Spleen (tissue), 11 donors: ENCODE measurements around the gene PHOX2B. TPM values are rescaled to one million over a fixed set of nuclear protein-coding genes. Genes with fewer than 3 reads are reported as not detected.
A peak's percentile ranks its signal among the peaks of the same experiment; 100 is the strongest.

Experiments
- DNase-seq: peaks from one replicate; pipeline ENCODE4 v3.0.0-alpha.2; 2020
- H3K27ac ChIP-seq, 8 donors: fragments of 200-600 bp; sonication (generic) in 7 of 8; 1 replicate in 4 of 8; 2 replicates in 4 of 8; pipeline versions ENCODE4 v1.5.0 to v1.8.0; 2016 to 2021; ENCODE audit warnings: inconsistent platforms in 4 of 8, mild to moderate bottlenecking in 4 of 8, moderate library complexity in 1 of 8
- H3K27me3 ChIP-seq, 7 donors: fragments of 200-600 bp; sonication (generic) in 6 of 7; replicated peaks in 1 of 7; 1 replicate in 4 of 7; 2 replicates in 3 of 7; pipeline versions ENCODE4 v1.5.0 to v1.8.0; 2016 to 2021; ENCODE audit warnings: inconsistent platforms in 3 of 7, mild to moderate bottlenecking in 1 of 7
- H3K36me3 ChIP-seq, 6 donors: fragments of 200-600 bp; sonication (generic) in 5 of 6; 1 replicate in 4 of 6; 2 replicates in 2 of 6; pipeline versions ENCODE4 v1.5.0 to v1.8.0; 2016 to 2021; ENCODE audit warnings: inconsistent platforms in 2 of 6
- H3K4me1 ChIP-seq, 6 donors: fragments of 200-600 bp; sonication (generic) in 5 of 6; 1 replicate in 3 of 6; 2 replicates in 3 of 6; pipeline versions ENCODE4 v1.5.0 to v1.8.0; 2016 to 2021; ENCODE audit warnings: inconsistent platforms in 3 of 6
- H3K4me3 ChIP-seq, 8 donors: fragments of 200-600 bp; sonication (generic) in 7 of 8; 1 replicate in 4 of 8; 2 replicates in 4 of 8; pipeline versions ENCODE4 v1.5.0 to v1.8.0; 2016 to 2021; ENCODE audit warnings: inconsistent platforms in 4 of 8, mild to moderate bottlenecking in 4 of 8, moderate library complexity in 2 of 8
- H3K9me3 ChIP-seq, 8 donors: fragments of 200-600 bp; sonication (generic) in 7 of 8; 1 replicate in 4 of 8; 2 replicates in 4 of 8; pipeline versions ENCODE4 v1.5.0 to v1.8.0; 2016 to 2021; ENCODE audit warnings: inconsistent platforms in 4 of 8
- POLR2A ChIP-seq, 3 donors: fragments of 450-650 bp; IDR thresholded peaks; one replicate each; pipeline ENCODE4 v1.5.1; 2017; ENCODE audit warnings: antibody characterized with exemption in 3 of 3, mild to moderate bottlenecking in 1 of 3
- POLR2AphosphoS5 ChIP-seq, 3 donors: sonication (generic); formaldehyde crosslinking; IDR thresholded peaks; one replicate each; pipeline ENCODE4 v1.5.1; 2017; ENCODE audit warnings: antibody characterized with exemption in 3 of 3
- WGBS, 5 donors: extraction: QIAGEN DNeasy Blood & Tissue Kit in 3 of 5; methylation state at CpG; one replicate each; pipeline versions ENCODE4 v1.1.5 to v1.1.7; 2013 to 2018; 5-methylcytosine and 5-hydroxymethylcytosine counted together
- intact Hi-C: fragments of 100-400 bp; cut with DNase I; formaldehyde crosslinking; loops from one replicate; pipeline ENCODE4 v1.15.0; 2023; ENCODE audit warnings: low total_unique reads
- polyA plus RNA-seq, 3 donors: library from polyadenylated mRNA; stranded (reverse); fragments of 200-250 nt; gene quantifications; one replicate each; pipeline ENCODE4 v1.2.1, GENCODE V29; 2013
- total RNA-seq, 7 donors: library from RNA; depleted of rRNA in 3 of 7; stranded (reverse); fragments of >200 nt in 3 of 7; fragmentation: NEBNext Ultra II Directional in 4 of 7; extraction: Animal tissue kit (Norgen Biotek cat#: 25700) in 4 of 7; gene quantifications; one replicate each; pipeline versions ENCODE4 v1.1.0 to v1.2.1, GENCODE V29; 2016 to 2021
- TF ChIP-seq, protein P1 (sequence below), 11 experiments: fragments of 200-600 bp in 7 of 11; fragments of 450-650 bp in 4 of 11; sonication (generic) in 4 of 11; IDR thresholded peaks in 8 of 11; conservative IDR thresholded peaks in 3 of 11; 1 replicate in 7 of 11; 2 replicates in 4 of 11; pipeline versions ENCODE4 v1.4.0 to v1.8.0; 2016 to 2021; ENCODE audit warnings: antibody characterized with exemption in 11 of 11, inconsistent platforms in 4 of 11, mild to moderate bottlenecking in 1 of 11
- donor health status: healthy with polysubstance abuse.
- donor health status: DM: no; HTN: no; CAD: no; lungs with moderate emphysema.
- donor health status: DM: no; HTN: no; CAD: no.
- donor health status: Bipolar disorder and iron deficiency.
- donor health status: healthy.
- donor health status: DM: no; HTN: no; CAD: no.
- donor health status: DM: yes; HTN: yes; CAD: no.

PHOX2B gene
- total and polyA plus RNA-seq, 10 donors: 0.03 TPM; not detected in 9

DNA sequence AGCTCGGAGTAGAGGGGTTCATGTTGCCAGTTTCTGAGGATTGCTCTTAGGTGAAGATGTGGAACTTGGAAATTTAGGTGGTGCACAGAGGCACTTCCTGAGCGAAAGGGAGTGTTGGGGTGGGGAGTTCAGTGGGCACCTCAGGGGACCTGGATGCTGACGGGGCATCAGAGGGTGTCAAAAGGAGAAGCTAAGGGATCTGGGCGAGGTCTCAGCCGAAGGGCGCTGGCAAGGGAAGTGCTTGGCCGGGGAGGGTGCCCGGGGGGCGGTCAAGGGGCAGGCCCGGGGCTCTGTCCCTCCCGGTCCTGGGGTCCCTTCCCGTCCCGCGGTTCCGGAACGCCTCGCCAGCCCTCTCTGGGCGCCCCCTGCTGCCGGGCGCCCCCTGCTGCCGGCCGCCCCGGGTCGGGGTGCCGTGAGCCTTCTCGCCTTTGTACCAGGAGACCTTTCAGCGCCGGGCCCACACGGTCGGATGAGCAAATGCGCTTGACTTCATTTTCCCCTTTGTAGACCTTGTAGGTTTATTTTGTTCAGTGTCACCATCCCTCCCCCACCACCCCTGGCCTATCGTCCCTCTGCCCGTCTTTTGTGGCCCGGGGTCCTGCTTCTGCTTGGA, 3.0 kb upstream of the PHOX2B start:
- H3K27ac ChIP-seq: no peak overlapping the region
- intact Hi-C loops: no loop called here
- H3K9me3 ChIP-seq: no peaks in the 10 kb centered on the region
- peaks cover 0 to 35% (median 14%) of the 10 kb centered on the region in 6 donors for H3K4me1 ChIP-seq
- no peak overlapping the region for H3K4me3 ChIP-seq
- TF ChIP-seq, protein P1, sequence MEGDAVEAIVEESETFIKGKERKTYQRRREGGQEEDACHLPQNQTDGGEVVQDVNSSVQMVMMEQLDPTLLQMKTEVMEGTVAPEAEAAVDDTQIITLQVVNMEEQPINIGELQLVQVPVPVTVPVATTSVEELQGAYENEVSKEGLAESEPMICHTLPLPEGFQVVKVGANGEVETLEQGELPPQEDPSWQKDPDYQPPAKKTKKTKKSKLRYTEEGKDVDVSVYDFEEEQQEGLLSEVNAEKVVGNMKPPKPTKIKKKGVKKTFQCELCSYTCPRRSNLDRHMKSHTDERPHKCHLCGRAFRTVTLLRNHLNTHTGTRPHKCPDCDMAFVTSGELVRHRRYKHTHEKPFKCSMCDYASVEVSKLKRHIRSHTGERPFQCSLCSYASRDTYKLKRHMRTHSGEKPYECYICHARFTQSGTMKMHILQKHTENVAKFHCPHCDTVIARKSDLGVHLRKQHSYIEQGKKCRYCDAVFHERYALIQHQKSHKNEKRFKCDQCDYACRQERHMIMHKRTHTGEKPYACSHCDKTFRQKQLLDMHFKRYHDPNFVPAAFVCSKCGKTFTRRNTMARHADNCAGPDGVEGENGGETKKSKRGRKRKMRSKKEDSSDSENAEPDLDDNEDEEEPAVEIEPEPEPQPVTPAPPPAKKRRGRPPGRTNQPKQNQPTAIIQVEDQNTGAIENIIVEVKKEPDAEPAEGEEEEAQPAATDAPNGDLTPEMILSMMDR (IDR thresholded peaks at IDR 0.05 in 8 of 11, conservative IDR thresholded peaks at IDR 0.05 in 3 of 11): peak in 1 of 11 experiments; percentile 7
- no peak for TF ChIP-seq POLR2AphosphoS5 (IDR thresholded peaks at IDR 0.05)
- no peak for TF ChIP-seq POLR2A (IDR thresholded peaks at IDR 0.05)
- H3K36me3 ChIP-seq: no peaks in the 10 kb centered on the region
- 1 to 6% (median 5%) methylated on average over 17 to 34 of the region's 34 CpGs for WGBS, 5 donors
- H3K27me3 ChIP-seq: peaks cover 11 to 100% (median 73%) of the 10 kb centered on the region in 7 donors
- DNase-seq: no peak

GRCh38 chr4:41750626-41751448, 2.3 kb upstream of the PHOX2B start:
- WGBS, 5 donors: 7 to 14% (median 9%) methylated on average over 14 to 40 of the region's 40 CpGs
- Histone ChIP-seq H3K4me3 (no peak overlapping the region), H3K9me3 (no peaks in the 10 kb centered on the region), H3K4me1 (peaks cover 0 to 41% (median 17%) of the 10 kb centered on the region in 6 donors), H3K27ac (no peak overlapping the region), H3K36me3 (no peaks in the 10 kb centered on the region), H3K27me3 (peaks cover 12 to 100% (median 80%) of the 10 kb centered on the region in 7 donors)
- intact Hi-C loops: no loop called here
- TF ChIP-seq POLR2A (IDR thresholded peaks at IDR 0.05) (no peak), POLR2AphosphoS5 (IDR thresholded peaks at IDR 0.05) (no peak)
- TF ChIP-seq, protein P1 (IDR thresholded peaks at IDR 0.05 in 8 of 11, conservative IDR thresholded peaks at IDR 0.05 in 3 of 11): no peak
- no peak for DNase-seq

- Histone ChIP-seq H3K9me3 (peaks cover 0 to 6% (median 0%) of the 10 kb centered on the region in 8 donors), H3K27ac (no peak overlapping the region), H3K27me3 (peaks cover 15 to 100% (median 85%) of the 10 kb centered on the region in 7 donors), H3K4me3 (no peak overlapping the region), H3K36me3 (no peaks in the 10 kb centered on the region), H3K4me1 (peaks cover 0 to 41% (median 17%) of the 10 kb centered on the region in 6 donors)
- no peak for TF ChIP-seq POLR2A (IDR thresholded peaks at IDR 0.05)
- no peak for TF ChIP-seq POLR2AphosphoS5 (IDR thresholded peaks at IDR 0.05)
- TF ChIP-seq, protein P1 (IDR thresholded peaks at IDR 0.05 in 8 of 11, conservative IDR thresholded peaks at IDR 0.05 in 3 of 11): no peak
- no peak for DNase-seq
- WGBS, 5 donors: 6 to 9% (median 7%) methylated on average over 18 to 20 of the region's 20 CpGs
- intact Hi-C loops: no loop called here
Observed at GRCh38 chr4:41750121-41750625, 1.6 kb upstream of the PHOX2B start.

DNA sequence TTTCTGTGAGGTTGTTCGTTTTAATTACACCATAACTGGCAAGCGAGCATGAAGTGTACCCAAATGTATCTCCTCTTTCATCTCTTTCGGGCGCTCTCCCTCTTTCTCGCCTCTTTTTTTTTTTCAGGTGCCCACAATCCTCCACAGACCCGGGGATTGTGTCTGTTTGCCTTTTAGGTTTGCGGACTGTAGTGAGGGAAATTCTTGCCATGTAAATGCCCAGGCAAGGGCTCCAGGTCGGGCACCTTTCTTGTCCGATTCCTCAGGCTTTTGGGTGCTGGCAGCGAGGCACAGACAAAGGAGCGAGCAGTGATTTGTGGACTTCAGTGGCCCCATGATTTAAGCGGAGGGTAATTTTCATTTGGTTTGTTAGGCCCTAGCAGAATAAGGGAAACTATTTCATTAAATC, 1.1 kb upstream of the PHOX2B start:
- Histone ChIP-seq H3K27ac (no peak overlapping the region), H3K4me3 (no peak overlapping the region), H3K36me3 (no peaks in the 10 kb centered on the region), H3K27me3 (peaks cover 17 to 100% (median 91%) of the 10 kb centered on the region in 7 donors), H3K4me1 (peaks cover 0 to 41% (median 17%) of the 10 kb centered on the region in 6 donors), H3K9me3 (peaks cover 0 to 6% (median 0%) of the 10 kb centered on the region in 8 donors)
- no peak for DNase-seq
- intact Hi-C loops: no loop called here
- WGBS, 5 donors: 9 to 13% (median 11%) methylated on average over 12 of the region's 12 CpGs
- TF ChIP-seq POLR2A (IDR thresholded peaks at IDR 0.05) (no peak), POLR2AphosphoS5 (IDR thresholded peaks at IDR 0.05) (no peak)
- TF ChIP-seq, protein P1 (IDR thresholded peaks at IDR 0.05 in 8 of 11, conservative IDR thresholded peaks at IDR 0.05 in 3 of 11): no peak
